8988T (cell line): ENCODE results near the gene COPZ1.
A peak's percentile ranks its signal among the peaks of the same experiment; 100 is the strongest.
"Not testable (repeated sequence)": the region's sequence is repeated elsewhere in the genome, so short reads cannot be mapped to it uniquely, and the experiment has no call there.

ENCODE experiments used
- DNase-seq: peaks from one replicate; pipeline ENCODE4 v3.0.0; 2011

COPZ1 gene, protein sequence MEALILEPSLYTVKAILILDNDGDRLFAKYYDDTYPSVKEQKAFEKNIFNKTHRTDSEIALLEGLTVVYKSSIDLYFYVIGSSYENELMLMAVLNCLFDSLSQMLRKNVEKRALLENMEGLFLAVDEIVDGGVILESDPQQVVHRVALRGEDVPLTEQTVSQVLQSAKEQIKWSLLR

DNA sequence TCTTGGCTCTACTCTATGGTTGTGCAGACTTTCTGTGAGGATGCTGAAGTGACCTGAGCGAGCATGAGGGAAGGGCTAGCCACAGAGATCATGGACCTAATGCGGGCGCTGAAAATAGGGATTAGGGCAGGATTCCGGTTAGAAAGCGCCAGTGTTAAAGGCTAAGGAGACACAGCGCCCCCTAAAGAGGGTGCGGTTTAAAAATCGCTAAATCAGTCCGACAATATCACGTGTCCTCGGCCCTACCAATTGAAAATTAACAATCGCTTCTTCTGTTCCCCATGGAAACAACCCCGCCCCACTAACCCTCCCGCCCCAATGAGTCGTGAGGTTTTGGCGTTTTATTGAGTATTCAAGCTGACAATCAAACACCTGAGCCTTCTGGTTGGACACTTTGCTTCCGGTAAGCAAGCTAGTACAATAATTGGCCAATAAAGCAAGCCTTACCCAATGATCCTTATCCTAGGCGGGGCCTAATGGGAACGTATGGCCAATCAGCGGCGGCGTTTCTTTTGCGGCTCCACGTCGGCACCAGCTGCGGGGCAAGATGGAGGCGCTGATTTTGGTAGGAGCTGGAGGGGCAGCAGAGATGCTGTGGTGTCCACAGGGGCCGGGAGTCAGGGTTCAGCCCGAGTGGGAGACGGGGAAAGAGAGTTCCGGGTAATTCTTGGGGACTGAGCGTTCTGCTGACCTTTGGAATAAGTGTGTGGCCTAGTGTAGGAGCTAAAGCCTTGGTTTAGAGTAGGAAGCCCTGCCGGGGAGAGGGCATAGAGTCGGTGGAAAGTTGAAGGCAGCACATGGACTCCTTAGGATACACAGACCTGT is at the start of gene COPZ1:
TSS of gene COPZ1 (plus strand) at position 515 of the 825 bp plus-strand sequence. CDS start at position 548, 33 bp downstream.
- DNase-seq, result peak; percentile 61

DNA sequence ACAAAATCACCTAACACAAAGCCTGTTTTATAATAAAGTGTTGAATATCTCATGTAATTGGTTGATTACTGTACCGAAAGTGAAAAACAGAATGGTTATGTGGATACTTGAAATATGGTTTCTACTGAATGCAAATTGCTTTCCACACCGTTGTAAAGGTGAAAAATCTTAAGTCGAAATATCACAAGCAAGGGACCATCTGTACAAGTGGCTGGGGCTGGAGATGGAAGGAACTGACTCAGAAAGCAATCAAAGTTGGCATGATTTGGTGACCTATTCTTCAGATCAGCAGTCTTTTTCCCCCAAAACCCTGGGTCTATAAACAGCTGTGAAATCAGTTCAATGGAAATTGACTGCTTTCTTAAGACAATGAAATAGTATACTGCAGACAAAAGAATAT is 48.6 kb upstream of the COPZ1 start:
- DNase-seq, result no peak

DNA sequence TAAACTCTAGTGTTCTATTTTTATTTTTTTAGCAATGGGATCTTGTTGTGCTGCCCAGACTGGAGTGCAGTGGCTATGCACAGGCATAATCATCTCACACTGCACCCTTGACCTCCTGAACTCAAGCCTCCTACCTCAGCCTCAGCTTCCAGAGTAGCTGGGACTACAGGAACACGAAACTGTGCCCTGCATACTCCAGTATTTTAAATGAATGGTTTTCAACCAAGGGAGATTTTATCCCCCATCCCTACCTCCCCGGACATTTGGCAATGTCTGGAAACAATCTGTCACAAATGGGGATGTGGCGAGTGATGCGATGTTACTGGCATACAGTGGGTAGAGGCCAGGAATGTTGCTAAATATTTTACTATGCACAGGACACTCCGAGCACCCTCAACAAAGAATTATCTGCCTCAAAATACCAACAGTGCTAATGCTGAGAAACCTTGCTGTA is 47.1 kb upstream of the COPZ1 start:
- no peak for DNase-seq

DNA sequence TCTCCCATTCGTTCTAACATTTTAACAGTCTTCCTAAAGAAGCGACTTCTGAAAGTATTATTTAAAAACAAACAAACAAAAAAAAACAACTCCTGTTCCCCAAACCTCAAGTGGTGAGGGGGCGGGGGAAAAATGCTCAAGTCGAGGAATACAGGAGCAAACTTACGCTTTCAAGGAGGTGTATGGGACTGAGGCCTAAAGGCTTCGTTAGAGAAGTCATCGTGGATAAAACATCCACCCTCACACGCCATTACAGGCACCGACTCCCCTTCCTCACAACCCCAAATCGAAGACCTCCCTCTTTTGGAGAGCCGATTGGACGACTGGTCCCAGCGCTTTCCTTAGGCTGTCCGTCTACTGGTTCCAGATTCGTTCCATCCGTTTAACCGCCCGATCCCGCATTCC is 45.7 kb upstream of the COPZ1 start:
- DNase-seq, result no peak

DNA sequence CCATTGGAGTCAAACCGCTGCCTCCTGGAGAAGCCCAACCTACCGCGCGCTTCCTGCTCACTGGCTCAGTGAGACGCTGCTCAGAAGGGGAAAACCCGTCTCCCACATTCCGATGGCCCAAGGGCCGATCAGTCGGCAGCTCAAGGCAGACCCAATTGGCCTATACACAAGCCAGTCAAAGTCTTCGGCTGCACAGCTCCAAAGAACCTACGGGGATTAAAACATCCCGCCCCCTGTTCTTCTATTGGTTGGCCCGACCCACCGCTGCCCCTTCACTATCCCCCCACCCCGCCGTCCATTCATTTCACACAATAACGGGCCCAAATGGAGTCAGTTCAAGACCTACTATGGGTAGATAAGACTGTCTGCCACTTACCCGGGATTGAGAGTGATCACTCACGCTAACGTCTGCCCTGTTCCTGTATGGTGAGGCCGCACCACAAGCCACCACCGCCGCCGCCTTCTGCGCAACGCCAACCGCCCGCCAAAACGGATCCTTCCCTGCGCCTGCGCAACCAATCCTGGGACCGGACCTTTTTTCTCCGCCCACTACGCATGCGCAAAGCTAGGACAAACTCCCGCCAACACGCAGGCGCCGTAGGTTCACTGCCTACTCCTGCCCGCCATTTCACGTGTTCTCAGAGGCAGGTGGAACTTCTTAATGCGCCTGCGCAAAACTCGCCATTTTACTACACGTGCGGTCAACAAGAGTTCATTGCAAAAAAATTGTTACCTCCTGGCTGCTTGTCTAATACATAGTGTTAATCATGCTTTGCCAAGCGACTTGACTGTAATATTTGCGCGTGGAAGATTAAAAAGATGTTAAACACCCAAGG is 45.1 kb upstream of the COPZ1 start, which contains the start of gene CBX5:
TSS of gene CBX5 (minus strand) at position 491 of the 836 bp plus-strand sequence. CDS start 22,472 bp downstream, outside the sequence.
- peak; percentile 71 for DNase-seq

DNA sequence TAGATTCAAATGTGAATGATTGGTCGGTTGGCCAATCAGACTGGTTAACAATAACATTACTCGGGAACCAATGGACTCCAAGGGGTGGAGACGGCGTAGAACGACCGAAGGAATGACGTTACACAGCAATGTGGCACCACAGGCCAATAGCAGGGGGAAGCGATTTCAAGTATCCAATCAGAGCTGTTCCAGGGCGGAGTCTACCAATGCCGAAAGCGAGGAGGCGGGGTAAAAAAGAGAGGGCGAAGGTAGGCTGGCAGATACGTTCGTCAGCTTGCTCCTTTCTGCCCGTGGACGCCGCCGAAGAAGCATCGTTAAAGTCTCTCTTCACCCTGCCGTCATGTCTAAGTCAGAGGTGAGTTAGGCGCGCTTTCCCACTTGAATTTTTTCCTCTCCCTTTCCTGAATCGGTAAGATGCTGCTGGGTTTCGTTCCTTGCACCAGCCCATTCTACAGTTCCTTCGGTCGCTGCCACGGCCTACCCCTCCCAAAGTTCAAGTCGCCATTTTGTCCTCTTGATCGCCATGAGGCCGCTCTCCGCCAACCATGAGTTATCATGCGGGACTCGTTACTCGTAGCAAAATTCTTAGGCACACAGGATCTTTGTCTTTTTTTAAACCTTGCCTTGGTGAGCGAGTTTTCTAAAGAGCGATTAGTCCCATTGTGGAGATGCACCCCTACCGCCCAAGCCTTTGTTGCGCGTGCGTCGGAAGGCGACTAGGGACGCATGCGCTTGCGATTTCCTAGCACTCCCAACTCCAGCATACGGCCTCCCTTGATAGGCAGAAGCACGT is 44.3 kb upstream of the COPZ1 start, which contains the start of gene HNRNPA1:
TSS of gene HNRNPA1 (plus strand) at position 259 of the 793 bp plus-strand sequence. CDS start at position 341, 82 bp downstream.
- peak; percentile 50 for DNase-seq

DNA sequence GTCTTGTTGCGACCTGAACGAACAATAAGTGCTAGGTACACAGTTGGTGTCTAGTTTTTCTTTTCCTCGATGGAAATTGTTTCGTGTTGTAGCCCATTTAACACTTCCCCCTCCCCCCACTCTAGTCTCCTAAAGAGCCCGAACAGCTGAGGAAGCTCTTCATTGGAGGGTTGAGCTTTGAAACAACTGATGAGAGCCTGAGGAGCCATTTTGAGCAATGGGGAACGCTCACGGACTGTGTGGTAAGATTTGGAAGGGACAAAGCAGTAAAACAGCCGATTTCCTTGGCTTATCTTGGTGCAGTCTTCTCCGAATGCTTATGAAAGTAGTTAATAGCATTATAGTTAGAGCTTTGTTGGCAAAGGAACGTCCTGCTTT is 43.7 kb upstream of the COPZ1 start:
- DNase-seq, result not testable (repeated sequence)

DNA sequence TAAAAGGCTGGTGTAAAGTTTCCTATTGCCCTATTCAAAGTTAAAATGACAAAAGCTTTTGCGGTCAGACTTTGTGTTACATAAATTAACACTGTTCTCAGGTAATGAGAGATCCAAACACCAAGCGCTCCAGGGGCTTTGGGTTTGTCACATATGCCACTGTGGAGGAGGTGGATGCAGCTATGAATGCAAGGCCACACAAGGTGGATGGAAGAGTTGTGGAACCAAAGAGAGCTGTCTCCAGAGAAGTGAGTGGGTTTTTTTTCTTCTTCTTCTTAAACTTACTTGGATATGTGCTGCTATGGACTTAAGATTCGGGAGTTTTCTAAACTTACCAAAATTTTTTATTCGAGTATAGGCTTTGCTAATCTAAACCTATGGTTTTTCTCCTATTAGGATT is 43.2 kb upstream of the COPZ1 start:
- not testable (repeated sequence) for DNase-seq

DNA sequence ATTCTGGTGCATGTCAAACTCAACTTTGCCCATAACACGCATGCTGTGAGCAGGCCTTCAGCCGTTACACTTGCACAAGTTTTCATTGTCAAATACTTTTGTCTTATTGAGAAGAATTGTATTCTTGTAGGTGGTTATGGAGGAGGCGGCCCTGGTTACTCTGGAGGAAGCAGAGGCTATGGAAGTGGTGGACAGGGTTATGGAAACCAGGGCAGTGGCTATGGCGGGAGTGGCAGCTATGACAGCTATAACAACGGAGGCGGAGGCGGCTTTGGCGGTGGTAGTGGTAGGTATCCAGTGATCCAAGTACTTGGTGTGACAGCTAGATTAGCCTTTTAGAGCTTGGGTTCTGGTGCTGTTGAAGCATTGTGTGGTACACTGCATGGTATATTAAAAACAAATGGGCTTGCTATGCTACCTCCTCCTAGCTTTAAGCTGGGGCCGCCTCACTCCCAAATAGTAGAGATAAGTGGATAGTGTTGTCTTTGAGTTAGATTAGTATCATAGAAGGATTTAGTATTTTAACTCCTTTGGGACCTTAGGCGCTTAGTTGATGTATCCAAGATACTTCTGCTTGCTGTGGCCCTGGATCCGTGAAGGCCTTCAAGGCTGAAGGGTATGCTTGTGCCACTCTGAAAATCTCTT is 41.9 kb upstream of the COPZ1 start:
- no peak for DNase-seq

DNA sequence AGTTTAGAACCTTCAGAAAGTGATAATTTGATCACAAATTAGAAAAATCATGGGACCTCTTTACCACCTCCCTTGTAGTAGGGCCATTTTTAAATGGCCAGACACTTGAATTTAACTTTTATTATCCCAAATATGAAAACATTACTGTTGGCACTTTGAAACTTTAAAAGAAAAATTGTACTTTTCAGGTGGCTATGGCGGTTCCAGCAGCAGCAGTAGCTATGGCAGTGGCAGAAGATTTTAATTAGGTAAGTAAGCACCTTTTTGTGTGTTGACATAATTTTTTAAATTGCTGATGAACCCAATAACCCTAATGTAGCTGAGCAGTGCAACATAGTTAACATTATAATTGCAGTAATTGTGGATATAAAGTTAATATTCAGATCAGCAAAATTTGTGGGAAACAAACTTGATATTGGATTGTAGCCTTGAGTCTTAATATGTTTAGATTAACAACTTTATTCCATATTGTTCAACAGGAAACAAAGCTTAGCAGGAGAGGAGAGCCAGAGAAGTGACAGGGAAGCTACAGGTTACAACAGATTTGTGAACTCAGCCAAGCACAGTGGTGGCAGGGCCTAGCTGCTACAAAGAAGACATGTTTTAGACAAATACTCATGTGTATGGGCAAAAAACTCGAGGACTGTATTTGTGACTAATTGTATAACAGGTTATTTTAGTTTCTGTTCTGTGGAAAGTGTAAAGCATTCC is 40.7 kb upstream of the COPZ1 start:
- DNase-seq, result not testable (repeated sequence)

DNA sequence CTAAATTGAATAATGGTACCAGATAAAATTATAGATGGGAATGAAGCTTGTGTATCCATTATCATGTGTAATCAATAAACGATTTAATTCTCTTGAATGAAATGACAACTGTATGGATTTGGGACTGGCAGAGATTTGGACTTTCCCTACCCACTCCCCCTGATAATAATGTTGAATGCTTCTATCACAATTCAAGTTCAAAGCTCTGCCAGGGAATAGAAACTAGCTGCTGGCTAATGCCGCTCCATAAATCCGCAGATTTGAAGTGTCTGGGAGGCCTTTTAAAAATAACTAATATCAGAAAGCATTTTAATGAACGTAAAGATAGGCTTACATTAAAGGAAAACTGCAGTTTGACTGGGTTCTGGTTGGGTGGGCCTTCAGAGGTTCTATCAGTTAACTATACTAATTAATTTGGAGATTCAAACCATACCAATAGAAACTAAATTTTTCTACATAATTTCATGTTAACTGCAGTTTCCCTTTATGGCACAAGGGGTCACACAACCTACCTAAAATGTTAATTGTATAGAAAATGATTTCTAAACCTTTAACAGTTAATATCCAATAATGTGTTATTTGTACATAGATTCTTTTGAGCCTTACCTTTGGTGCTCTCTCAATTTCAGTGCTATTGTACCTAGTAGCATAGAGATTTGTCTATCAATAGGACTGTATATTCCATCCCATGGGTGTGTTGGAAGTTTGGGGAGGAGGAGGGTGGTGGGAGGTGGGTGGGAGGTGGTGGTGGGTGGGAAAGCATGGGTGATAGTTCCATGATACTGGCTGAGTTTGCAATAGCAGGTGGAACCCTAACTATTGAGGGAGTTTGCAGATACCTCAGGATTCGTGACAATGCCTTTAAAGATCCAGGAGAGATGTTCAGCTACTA is 39.5 kb upstream of the COPZ1 start:
- DNase-seq, result no peak

DNA sequence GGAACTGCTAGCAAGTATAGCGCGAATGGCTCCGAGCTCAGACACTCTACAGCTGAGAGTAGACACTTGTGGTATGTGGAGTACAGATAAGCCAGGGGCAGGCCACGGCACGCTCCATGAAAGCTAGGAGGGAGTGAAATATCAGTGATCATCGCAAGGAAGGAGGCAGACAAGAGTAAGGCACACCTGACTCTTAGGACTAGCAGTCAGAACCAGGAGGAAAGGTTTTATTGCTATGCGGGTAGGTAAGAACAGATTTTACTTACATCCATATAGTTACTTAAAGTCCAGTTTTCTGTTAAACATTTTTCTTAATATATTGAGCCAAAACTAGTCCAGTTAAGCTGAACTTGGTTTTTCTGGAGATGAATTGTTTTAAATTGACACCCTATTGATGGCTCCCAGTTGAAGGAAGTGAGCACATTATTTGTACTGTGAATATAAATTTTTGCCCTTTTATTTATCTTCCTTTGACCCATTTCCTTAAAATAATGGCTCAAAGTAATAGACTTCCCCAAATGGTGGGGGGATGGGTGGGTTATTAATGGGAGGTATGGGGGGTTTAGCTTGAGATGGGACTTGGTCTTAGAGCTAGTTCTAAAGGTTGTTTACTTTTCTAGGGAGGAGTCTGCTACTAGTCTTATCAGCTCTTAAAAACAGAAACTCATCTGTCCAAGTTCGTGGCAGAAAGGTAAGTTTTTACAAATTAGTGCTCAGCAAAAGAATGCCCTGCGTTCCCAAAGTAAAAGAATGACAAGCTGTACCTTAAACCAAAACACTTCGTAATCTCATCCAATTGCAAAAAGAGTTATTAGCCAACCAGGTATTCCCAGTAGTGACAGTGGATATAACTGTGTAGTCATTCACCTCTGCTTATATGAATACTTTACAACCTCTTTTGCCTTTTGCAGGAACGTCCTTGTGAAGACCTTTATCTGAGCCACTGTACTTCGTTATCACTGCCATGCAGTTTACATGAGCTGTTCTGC is 38.6 kb upstream of the COPZ1 start:
- no peak for DNase-seq

DNA sequence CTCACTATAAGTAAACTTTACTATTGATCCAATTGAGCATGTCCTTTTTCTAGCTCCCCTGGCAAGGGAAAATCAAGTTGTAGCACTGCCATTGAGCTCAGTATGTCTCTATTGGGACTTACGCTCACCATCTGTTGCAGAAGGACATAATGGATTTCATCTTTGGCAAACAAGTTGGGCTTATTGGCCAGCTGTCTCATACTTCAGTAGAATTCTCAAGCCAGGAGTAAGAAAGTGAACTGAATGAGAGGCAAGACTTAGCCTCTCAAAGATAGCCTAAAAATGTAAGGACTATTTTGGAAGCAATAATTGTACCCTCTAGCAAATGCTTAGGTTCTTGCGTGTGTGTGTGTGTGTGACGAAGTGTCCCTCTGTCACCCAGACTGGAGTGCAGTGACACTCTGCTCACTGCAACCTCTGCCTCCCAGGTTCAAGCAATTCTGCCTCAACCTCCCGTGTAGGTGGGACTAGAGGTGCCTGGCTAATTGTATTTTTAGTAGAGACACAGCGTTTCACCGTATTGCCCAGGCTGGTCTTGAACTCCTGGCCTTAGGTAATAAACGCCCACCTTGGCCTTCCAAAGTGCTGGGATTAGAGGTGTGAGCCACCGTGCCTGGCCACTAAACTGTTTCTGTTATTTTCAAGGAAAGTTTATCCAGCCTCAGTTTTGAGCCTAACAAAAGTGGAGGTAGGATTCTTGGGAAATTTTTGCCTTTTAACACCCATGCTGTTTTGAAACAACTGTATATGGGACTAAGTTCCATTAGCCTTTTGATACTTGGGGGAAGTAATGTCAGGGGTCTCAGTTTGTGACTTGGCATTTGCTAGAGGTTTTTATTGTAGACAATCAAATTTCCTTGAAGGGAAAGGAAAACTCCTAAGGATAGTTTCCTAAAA is 37.4 kb upstream of the COPZ1 start:
- DNase-seq, result no peak

DNA sequence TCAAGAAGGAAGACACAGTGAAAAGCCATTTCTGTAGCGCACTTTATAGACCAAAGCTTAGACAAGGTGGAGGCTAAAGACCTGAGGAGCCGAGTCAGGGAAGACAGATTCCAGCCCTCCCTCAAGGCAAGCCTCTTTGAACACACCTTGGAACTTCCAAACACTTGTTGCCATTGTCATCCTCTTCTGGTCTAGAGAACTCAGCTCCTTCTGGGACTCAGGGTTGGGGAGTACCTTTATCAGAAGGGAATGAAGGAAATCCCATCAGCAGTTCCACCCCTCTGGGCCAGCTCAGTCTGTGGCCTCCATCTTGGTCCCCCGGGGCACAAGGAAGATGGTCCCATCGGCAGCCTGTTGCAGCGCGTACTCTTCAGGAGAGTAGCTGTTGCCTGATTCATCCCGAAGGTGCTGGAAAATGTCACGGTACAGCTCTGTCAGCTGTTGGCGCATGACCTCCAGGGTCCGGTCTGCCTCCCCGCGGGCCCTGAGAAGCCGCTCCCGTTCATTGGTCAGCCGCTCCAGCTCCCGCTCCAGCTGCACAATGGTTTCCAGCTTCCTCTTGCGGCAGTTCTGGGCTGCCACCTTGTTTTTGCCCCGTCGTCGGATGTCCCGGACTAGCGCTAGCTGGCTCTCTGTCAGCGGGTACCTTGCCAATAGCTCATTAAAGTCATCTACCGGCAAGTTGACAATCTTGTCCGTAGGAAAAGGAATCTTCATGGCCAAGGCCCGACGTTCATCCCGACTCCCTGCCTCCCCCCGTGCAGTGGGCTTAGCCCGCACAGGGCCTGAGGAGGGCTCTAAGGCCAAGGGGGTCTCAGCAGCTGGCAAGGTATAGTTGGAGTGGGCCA is 32.6 kb upstream of the COPZ1 start:
- no peak for DNase-seq

DNA sequence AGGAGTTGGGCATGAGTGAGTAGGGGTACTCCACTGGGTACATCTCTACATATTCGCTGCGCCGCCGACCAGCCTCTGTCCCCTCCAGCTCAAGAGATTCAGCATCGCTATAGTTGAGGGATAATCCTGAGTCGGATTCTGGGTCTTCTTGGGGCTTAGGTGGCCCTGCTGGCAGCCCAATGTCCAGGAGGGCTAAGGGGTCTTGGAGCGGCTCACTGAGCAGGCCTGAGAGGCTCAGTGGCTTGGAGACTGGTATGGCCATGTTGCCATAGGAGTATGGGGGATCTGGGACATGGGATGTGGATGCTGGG is 32.0 kb upstream of the COPZ1 start:
- DNase-seq, result no peak

DNA sequence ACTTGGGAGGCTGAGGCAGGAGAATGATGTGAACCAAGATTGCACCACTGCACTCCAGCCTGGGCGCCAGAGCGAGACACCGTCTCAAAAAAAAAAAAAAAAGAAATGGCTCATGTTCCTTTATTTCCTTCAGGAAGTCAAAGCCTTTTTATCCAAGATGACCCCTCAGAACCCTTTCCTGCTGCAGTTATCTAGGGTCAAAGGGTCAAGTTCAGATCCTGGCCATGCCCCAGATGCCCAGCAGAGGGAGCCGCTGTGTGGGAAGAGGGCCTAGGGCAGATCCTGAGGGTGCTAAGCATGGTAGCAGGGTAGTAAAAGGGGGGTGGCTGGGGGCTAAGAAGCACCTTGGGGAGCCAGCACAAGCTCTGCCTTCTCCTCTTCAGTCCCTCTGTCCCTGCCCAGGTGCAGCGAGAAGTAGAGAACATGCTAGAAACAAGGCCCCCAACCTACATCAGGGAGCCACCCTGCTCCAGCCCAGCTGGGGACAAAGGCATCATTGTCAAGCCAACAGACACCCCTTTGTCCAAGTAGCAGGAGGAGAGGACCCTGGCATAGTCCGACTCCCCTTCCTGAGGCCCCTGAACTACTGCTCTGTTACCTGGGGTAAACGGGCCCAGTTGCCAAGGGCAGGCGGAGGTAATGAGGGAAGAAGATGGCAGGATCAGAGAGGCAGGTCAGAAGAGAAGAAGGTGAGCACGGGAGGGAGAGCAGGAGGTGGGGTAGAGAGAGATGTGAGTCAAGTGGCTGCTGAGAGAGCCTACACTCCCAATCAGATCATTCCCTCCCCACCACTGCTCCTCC is 30.6 kb upstream of the COPZ1 start:
- peak; percentile 70 for DNase-seq
